ENCODE measurements around the gene CCDC6. TPM values are rescaled to one million over a fixed set of nuclear protein-coding genes. Genes with fewer than 3 reads are reported as not detected.
A peak's percentile ranks its signal among the peaks of the same experiment; 100 is the strongest.

CCDC6 gene
- total RNA-seq, 1 donor from 2014 or later = 47.4 TPM

- H3K36me3 ChIP-seq = no peaks in the 10 kb centered on the region
- H3K4me3 ChIP-seq = no peak overlapping the region
- no peak for DNase-seq (ENCODE audit: extremely low spot score in 2 of 2)
- no peak overlapping the region for H3K27ac ChIP-seq
- no peaks in the 10 kb centered on the region for H3K27me3 ChIP-seq
- no peaks in the 10 kb centered on the region for H3K4me1 ChIP-seq
- H3K9me3 ChIP-seq = no peaks in the 10 kb centered on the region
- TF ChIP-seq CTCF (IDR thresholded peaks at IDR 0.05) = no peak
- no peak for TF ChIP-seq POLR2A (IDR thresholded peaks at IDR 0.05)
- intact Hi-C loops (cut with DNase I) = no loop called here
These were observed 7.3 kb upstream of the CCDC6 start for GRCh38 chr10:59913547-59914237.

- Histone ChIP-seq H3K9me3 (no peaks in the 10 kb centered on the region), H3K27me3 (no peaks in the 10 kb centered on the region), H3K36me3 (no peaks in the 10 kb centered on the region), H3K4me3 (no peak overlapping the region), H3K27ac (no peak overlapping the region), H3K4me1 (peaks cover 5% of the 10 kb centered on the region)
- no peak for TF ChIP-seq POLR2AphosphoS5 (IDR thresholded peaks at IDR 0.05; ENCODE audit: insufficient read depth in 1 of 2, low read depth in 1 of 2)
- no peak for TF ChIP-seq POLR2A (IDR thresholded peaks at IDR 0.05)
- no peak for TF ChIP-seq CTCF (IDR thresholded peaks at IDR 0.05)
- no peak for DNase-seq (ENCODE audit: extremely low spot score in 2 of 2)
- intact Hi-C loops (cut with DNase I) = no loop called here
These were observed 4.5 kb upstream of the CCDC6 start for GRCh38 chr10:59910867-59911266.

GRCh38 chr10:59909815-59910214 lies 3.5 kb upstream of the CCDC6 start:
- no peaks in the 10 kb centered on the region for H3K27me3 ChIP-seq
- no peak for DNase-seq (ENCODE audit: extremely low spot score in 2 of 2)
- no peak overlapping the region for H3K27ac ChIP-seq
- peaks cover 7% of the 10 kb centered on the region for H3K4me1 ChIP-seq
- no peak for TF ChIP-seq POLR2A (IDR thresholded peaks at IDR 0.05)
- no peak for TF ChIP-seq CTCF (IDR thresholded peaks at IDR 0.05)
- no peak for TF ChIP-seq POLR2AphosphoS5 (IDR thresholded peaks at IDR 0.05; ENCODE audit: insufficient read depth in 1 of 2, low read depth in 1 of 2)
- intact Hi-C loops (cut with DNase I) = no loop called here
- no peaks in the 10 kb centered on the region for H3K9me3 ChIP-seq
- H3K36me3 ChIP-seq = no peaks in the 10 kb centered on the region
- H3K4me3 ChIP-seq = no peak overlapping the region

GRCh38 chr10:59908808-59909143 lies 2.4 kb upstream of the CCDC6 start:
- H3K27ac ChIP-seq = peak overlapping the region; percentile 91
- DNase-seq (ENCODE audit: extremely low spot score in 2 of 2) = no peak

More at GRCh38 chr10:59908808-59909143, 2.4 kb upstream of the CCDC6 start:
- no peaks in the 10 kb centered on the region for H3K9me3 ChIP-seq
- TF ChIP-seq CTCF (IDR thresholded peaks at IDR 0.05) (no peak), POLR2A (IDR thresholded peaks at IDR 0.05) (no peak), POLR2AphosphoS5 (IDR thresholded peaks at IDR 0.05; ENCODE audit: insufficient read depth in 1 of 2, low read depth in 1 of 2) (no peak)
- H3K4me1 ChIP-seq = peaks cover 17% of the 10 kb centered on the region
- H3K4me3 ChIP-seq = peak overlapping the region; percentile 44 to 97
- H3K36me3 ChIP-seq = no peaks in the 10 kb centered on the region
- intact Hi-C loops (cut with DNase I) = no loop called here
- no peaks in the 10 kb centered on the region for H3K27me3 ChIP-seq

Data from vagina (tissue), 2 donors.